ENCODE data around the gene E2F4. TPM values are rescaled to one million over a fixed set of nuclear protein-coding genes. Genes with fewer than 3 reads are reported as not detected.

Gene E2F4
- total RNA-seq, 1 donor from 2014 or later: 43.4 TPM

- Mint-ChIP-seq H3K27ac (ENCODE audit: unreplicated experiment) (peak overlapping the region; percentile 80), H3K4me3 (ENCODE audit: unreplicated experiment) (peak overlapping the region; percentile 84), H3K36me3 (ENCODE audit: unreplicated experiment) (peaks cover 18% of the 10 kb centered on the region), H3K9me3 (ENCODE audit: unreplicated experiment) (no peaks in the 10 kb centered on the region), H3K4me1 (ENCODE audit: unreplicated experiment) (peaks cover 26% of the 10 kb centered on the region), H3K27me3 (ENCODE audit: unreplicated experiment) (no peaks in the 10 kb centered on the region)
- no peak for TF ChIP-seq CTCF (IDR thresholded peaks at IDR 0.05)
- DNase-seq (ENCODE audit: extremely low spot score, unreplicated experiment): no peak
Observed at GRCh38 chr16:67192781-67193361, 916 bp downstream of the E2F4 start.

GRCh38 chr16:67193536-67193935, 1.6 kb downstream of the E2F4 start:
- Mint-ChIP-seq H3K4me3 (ENCODE audit: unreplicated experiment) (peak overlapping the region; percentile 84), H3K36me3 (ENCODE audit: unreplicated experiment) (peaks cover 22% of the 10 kb centered on the region), H3K27me3 (ENCODE audit: unreplicated experiment) (no peaks in the 10 kb centered on the region), H3K4me1 (ENCODE audit: unreplicated experiment) (peaks cover 31% of the 10 kb centered on the region), H3K27ac (ENCODE audit: unreplicated experiment) (peak overlapping the region; percentile 4), H3K9me3 (ENCODE audit: unreplicated experiment) (no peaks in the 10 kb centered on the region)
- TF ChIP-seq CTCF (IDR thresholded peaks at IDR 0.05): no peak
- no peak for DNase-seq (ENCODE audit: extremely low spot score, unreplicated experiment)

GRCh38 chr16:67194260-67194659, 2.3 kb downstream of the E2F4 start:
- no peak for DNase-seq (ENCODE audit: extremely low spot score, unreplicated experiment)
- Mint-ChIP-seq H3K27ac (ENCODE audit: unreplicated experiment) (no peak overlapping the region), H3K4me1 (ENCODE audit: unreplicated experiment) (peaks cover 31% of the 10 kb centered on the region), H3K4me3 (ENCODE audit: unreplicated experiment) (peak overlapping the region; percentile 84), H3K27me3 (ENCODE audit: unreplicated experiment) (no peaks in the 10 kb centered on the region), H3K36me3 (ENCODE audit: unreplicated experiment) (peaks cover 22% of the 10 kb centered on the region), H3K9me3 (ENCODE audit: unreplicated experiment) (no peaks in the 10 kb centered on the region)
- TF ChIP-seq CTCF (IDR thresholded peaks at IDR 0.05): no peak

- Mint-ChIP-seq H3K4me3 (ENCODE audit: unreplicated experiment) (no peak overlapping the region), H3K9me3 (ENCODE audit: unreplicated experiment) (no peaks in the 10 kb centered on the region), H3K36me3 (ENCODE audit: unreplicated experiment) (peaks cover 24% of the 10 kb centered on the region), H3K4me1 (ENCODE audit: unreplicated experiment) (peaks cover 33% of the 10 kb centered on the region), H3K27me3 (ENCODE audit: unreplicated experiment) (no peaks in the 10 kb centered on the region), H3K27ac (ENCODE audit: unreplicated experiment) (no peak overlapping the region)
- DNase-seq (ENCODE audit: extremely low spot score, unreplicated experiment): no peak
- no peak for TF ChIP-seq CTCF (IDR thresholded peaks at IDR 0.05)
Observed at GRCh38 chr16:67195676-67196075, 3.7 kb downstream of the E2F4 start.

- H3K27me3 Mint-ChIP-seq (ENCODE audit: unreplicated experiment): no peaks in the 10 kb centered on the region
- DNase-seq (ENCODE audit: extremely low spot score, unreplicated experiment): no peak
- peaks cover 26% of the 10 kb centered on the region for H3K4me1 Mint-ChIP-seq (ENCODE audit: unreplicated experiment)
- no peak for TF ChIP-seq CTCF (IDR thresholded peaks at IDR 0.05)
- H3K36me3 Mint-ChIP-seq (ENCODE audit: unreplicated experiment): peaks cover 24% of the 10 kb centered on the region
- no peak overlapping the region for H3K27ac Mint-ChIP-seq (ENCODE audit: unreplicated experiment)
- H3K9me3 Mint-ChIP-seq (ENCODE audit: unreplicated experiment): no peaks in the 10 kb centered on the region
- no peak overlapping the region for H3K4me3 Mint-ChIP-seq (ENCODE audit: unreplicated experiment)
Observed at GRCh38 chr16:67196881-67197280, 4.9 kb downstream of the E2F4 start.

Data from osteocyte (in vitro differentiated cells).